NCI-H146 treated with DMSO at 0.1 percent for 48 hours (cell line): ENCODE data around the gene INVS.
"Not testable (repeated sequence)": the region's sequence is repeated elsewhere in the genome, so short reads cannot be mapped to it uniquely, and the experiment has no call there.

ENCODE experiments used
- DNase-seq: peaks from one replicate; lab custom pipeline; 2025; ENCODE audit not compliant: unreplicated experiment; lab: John Stamatoyannopoulos, UW

The INVS gene

GRCh38 chr9:100193078-100193477 is 94.0 kb downstream of the INVS start:
- no peak for DNase-seq

- no peak for DNase-seq
These were observed 97.2 kb downstream of the INVS start for GRCh38 chr9:100196215-100196614.

GRCh38 chr9:100196828-100197227 is 97.8 kb downstream of the INVS start:
- DNase-seq = no peak

- no peak for DNase-seq
These were observed 98.5 kb downstream of the INVS start for GRCh38 chr9:100197553-100197952.

- DNase-seq = no peak
These were observed 103.8 kb downstream of the INVS start for GRCh38 chr9:100202806-100203205.

GRCh38 chr9:100204796-100205195 is 105.8 kb downstream of the INVS start:
- no peak for DNase-seq

GRCh38 chr9:100206899-100207298 is 107.9 kb downstream of the INVS start:
- DNase-seq = no peak

- DNase-seq = no peak
These were observed 109.6 kb downstream of the INVS start for GRCh38 chr9:100208673-100209072.

- no peak for DNase-seq
These were observed 112.4 kb downstream of the INVS start for GRCh38 chr9:100211476-100211875.

GRCh38 chr9:100213730-100214477 is 114.9 kb downstream of the INVS start:
- no peak for DNase-seq

- DNase-seq = no peak
These were observed 117.2 kb downstream of the INVS start for GRCh38 chr9:100216178-100216787.

GRCh38 chr9:100217536-100217935 is 118.5 kb downstream of the INVS start:
- no peak for DNase-seq

- no peak for DNase-seq
These were observed 120.3 kb downstream of the INVS start for GRCh38 chr9:100219347-100219746.

- DNase-seq = no peak
These were observed 121.9 kb downstream of the INVS start for GRCh38 chr9:100220936-100221335.

- DNase-seq = no peak
These were observed 122.5 kb downstream of the INVS start for GRCh38 chr9:100221538-100221937.

GRCh38 chr9:100222674-100223073 is 123.6 kb downstream of the INVS start:
- no peak for DNase-seq

GRCh38 chr9:100227636-100228035 is 128.6 kb downstream of the INVS start:
- no peak for DNase-seq

GRCh38 chr9:100228352-100228869 is 129.4 kb downstream of the INVS start:
- no peak for DNase-seq

GRCh38 chr9:100229136-100229535 is 130.1 kb downstream of the INVS start:
- DNase-seq = no peak

- no peak for DNase-seq
These were observed 130.5 kb downstream of the INVS start for GRCh38 chr9:100229561-100229960.

GRCh38 chr9:100236986-100237385 is 137.9 kb downstream of the INVS start:
- not testable (repeated sequence) for DNase-seq

- no peak for DNase-seq
These were observed 141.5 kb downstream of the INVS start for GRCh38 chr9:100240512-100240911.

GRCh38 chr9:100267211-100267610 is 168.2 kb downstream of the INVS start:
- no peak for DNase-seq
